Gastroesophageal sphincter (tissue), 2 donors: Measurements from ENCODE around the gene PCDHA5.
"Not testable (repeated sequence)": the region's sequence is repeated elsewhere in the genome, so short reads cannot be mapped to it uniquely, and the experiment has no call there.

Source experiments
- POLR2A ChIP-seq, 2 donors: fragments of 450-650 bp; IDR thresholded peaks; one replicate each; pipeline ENCODE4 v1.6.1; 2017; ENCODE audit warnings: antibody characterized with exemption in 2 of 2, mild to moderate bottlenecking in 2 of 2, moderate library complexity in 1 of 2
- POLR2AphosphoS5 ChIP-seq: sonication (generic); formaldehyde crosslinking; IDR thresholded peaks from one replicate; pipeline ENCODE4 v1.6.1; 2017; ENCODE audit warnings: antibody characterized with exemption

DNA sequence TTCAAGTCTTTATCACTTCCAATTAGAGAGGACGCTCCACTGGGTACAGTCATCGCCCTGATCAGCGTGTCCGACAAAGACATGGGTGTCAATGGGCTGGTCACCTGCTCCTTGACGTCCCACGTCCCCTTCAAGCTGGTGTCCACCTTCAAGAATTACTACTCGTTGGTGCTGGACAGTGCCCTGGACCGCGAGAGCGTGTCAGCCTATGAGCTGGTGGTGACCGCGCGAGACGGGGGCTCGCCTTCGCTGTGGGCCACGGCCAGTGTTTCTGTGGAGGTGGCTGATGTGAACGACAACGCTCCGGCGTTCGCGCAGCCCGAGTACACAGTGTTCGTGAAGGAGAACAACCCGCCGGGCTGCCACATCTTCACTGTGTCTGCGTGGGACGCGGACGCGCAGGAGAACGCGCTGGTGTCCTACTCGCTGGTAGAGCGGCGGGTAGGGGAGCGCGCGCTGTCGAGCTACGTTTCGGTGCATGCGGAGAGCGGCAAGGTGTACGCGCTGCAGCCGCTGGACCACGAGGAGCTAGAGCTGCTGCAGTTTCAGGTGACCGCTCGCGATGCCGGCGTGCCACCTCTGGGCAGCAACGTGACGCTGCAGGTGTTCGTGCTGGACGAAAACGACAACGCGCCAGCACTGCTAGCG is 13.0 kb upstream of the PCDHA5 start:
- TF ChIP-seq POLR2AphosphoS5; POLR2A (IDR thresholded peaks at IDR 0.05): not testable (repeated sequence)
